ENCODE results near the gene GCK.
"Not testable (repeated sequence)": the region's sequence is repeated elsewhere in the genome, so short reads cannot be mapped to it uniquely, and the experiment has no call there.

GCK gene

DNA sequence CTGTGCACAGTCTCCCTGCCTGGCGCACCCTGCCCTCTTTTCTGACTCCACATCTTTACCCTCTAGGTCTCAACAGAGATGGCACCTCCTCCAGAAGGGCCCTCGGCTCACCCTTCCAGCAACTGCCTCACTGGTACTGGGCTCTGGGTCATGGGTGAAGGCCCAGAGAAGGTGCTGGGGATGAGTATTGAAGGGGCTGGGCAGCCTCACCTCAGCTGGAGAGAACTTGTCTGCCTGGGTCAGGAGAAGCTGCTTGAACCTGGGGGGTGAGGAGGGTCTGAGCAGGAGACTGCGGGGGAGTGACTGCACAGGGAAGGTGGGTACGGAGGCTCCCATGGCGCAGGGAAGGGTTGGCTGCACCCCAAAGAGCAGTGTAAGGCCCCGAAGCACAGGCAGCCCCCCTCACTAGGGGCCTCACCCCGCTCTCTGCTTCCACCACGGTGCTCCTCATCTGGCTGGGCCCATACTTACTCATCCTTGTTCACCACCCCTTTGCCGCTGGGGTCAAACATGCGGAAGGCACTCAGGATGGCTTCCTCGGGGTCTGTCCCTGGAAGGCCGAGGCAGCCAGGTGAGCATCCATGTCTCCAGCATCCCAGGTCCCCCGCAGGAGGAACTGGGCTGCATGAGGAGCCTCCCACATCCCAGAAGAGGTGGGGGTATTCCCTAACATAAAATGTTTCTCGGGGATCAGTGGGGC is 49.8 kb downstream of the GCK start:
- DNase-seq, result no peak

- DNase-seq, result no peak
Observed at GRCh38 chr7:44138698-44139097, 50.5 kb downstream of the GCK start.

GRCh38 chr7:44136731-44137130 is 52.5 kb downstream of the GCK start:
- DNase-seq, result no peak

DNA sequence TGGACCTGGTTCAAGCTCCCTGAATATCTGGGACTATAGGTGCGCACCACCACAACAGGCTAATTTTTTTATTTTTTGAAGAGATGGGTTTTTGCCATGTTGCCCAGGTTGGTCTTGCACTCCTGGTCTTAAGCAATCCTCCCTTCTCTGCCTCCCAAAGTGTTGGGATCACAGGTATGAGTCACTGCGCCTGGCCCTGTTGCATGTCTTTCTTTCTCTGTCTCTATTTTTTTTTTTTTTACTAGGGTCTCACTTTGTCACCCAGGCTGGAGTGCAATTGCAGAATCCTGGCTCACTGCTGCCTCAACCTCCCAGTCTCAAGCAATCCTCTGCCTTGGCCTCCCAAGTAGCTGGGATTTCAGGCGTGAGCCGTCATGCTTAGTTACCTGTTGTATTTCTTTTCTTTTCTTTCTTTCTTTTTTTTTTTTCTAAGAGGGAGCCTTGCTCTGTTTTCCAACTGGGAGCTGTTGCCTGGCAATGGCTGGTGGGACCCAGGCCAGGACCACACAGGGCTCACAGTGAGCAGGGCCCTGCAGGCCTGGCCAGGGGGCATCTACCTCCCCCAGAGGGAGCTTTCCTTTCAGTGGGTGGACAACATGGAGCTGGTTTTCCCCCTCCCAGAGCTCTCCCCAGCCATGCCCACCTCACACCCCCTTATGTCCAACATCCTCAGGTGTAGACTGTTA is 54.2 kb downstream of the GCK start:
- no peak for DNase-seq

- no peak for DNase-seq
Observed at GRCh38 chr7:44133295-44133694, 55.9 kb downstream of the GCK start.

- DNase-seq, result peak; percentile 15
Observed at GRCh38 chr7:44132039-44132438, 57.2 kb downstream of the GCK start.

DNA sequence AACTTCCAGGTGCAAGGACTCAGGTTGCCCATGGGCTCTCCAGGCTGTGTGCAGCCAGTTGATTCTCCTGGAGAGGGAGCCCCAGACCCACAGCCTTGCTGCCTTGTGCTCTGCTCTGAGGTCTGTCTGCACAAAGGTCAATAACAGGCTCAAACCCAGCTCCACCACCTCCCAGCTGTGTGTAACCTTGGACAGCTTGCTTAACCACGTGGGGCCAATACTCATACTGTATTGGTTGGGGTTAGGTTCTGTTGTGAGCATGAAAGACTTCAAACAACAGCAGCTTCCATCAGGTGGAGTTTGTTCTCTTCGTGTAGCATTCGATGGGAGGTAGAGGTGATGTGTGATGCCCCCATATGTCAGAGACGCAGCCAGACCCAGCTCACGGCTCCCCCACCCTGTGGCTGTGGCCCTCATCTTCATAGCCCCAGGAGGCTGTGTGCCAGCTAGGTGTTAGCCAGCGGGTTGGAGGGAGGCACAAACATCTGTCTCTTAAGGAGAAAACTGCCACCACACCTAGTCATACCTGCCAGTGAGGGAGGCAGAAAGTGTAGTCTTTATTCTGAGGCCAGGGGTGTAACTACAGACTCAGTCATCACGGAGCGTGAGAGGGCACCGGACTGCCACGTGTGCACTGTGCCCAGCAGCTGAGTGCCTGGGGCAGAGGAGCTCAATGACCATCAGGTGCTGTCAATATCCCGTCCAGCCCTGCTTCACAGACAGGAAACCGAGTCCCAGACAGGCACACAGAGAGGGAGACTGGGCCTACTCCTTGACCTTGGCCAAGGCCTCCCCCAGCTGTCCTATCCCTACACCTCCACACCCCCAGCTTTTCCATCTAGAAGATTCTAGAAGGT is 57.8 kb downstream of the GCK start:
- no peak for DNase-seq

DNA sequence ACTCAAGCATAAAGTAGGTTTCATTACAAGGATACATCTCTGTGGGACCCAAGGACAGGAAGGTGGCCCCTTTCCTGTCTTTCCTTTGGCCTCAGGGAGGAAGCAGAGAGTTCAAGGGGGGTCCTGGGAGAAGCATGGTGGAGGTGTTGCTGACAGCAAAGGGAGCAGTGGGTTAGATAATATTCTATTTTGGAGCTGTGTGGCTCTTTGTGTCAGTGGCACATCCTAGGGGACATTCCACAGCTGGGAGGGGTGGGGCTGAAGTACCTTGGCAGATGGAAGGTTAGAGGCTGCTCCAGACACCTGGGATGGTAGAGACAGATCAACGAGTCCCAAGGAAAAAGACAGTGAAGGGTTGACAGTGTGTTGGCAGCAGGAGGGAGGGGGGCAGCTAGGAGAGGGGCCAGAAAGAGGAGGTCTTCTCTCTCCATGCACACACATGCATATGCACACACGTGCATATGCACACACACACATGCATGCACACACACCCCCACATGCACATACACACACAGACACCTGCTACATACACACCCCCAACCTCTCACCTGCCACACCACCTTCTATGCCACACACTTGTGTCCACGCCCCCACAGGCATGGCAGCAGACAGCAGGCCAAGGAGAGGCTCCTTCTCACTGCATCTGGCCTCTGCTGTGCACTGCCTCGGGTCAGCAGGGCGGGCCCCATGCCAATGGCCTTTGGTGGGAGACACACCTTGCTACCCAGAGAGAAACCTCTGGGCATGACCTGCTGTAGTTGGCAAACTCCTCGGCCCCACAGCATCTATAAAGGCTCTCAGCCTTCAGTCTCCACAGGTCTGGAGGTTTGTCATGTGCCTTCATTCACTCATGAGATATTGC is 60.3 kb downstream of the GCK start:
- no peak for DNase-seq

DNA sequence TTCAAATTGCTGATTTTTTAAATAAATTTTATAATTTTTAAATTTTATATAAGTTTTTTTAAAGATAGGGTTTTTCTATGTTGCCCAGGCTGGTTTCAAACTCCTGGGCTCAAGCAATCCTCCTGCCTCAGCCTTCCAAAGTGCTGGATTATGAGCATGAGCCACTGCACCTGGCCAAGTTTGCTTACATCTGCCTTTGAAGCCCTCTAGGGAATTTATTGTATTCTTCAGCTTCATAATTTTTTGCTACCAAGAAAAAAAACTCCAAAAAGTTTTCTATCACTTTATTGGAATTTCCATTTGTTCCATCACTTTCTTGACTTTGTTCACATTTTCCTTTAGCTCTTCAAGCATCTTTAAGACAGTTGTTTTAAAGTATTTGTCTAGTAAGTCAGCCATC is 62.1 kb downstream of the GCK start:
- DNase-seq, result no peak

DNA sequence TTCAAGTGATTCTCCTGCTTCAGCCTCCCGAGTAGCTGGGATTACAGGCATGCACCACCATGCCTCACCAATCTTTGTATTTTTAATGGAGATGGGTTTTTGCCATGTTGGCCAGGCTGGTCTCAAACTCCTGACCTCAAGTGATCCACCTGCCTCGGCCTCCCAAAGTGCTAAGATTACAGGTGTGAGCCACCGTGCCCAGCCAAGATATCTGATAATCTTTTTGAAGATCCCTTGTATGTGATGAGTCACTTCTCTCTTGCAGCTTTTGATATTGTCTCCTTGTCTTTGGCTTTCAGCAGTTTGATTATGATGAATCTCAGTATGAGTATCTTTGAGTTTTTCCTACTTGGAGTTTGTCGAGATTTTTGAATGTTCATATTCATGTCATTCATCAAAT is 62.7 kb downstream of the GCK start:
- DNase-seq, result not testable (repeated sequence)

GRCh38 chr7:44124822-44125202 is 64.4 kb downstream of the GCK start:
- no peak for DNase-seq

DNA sequence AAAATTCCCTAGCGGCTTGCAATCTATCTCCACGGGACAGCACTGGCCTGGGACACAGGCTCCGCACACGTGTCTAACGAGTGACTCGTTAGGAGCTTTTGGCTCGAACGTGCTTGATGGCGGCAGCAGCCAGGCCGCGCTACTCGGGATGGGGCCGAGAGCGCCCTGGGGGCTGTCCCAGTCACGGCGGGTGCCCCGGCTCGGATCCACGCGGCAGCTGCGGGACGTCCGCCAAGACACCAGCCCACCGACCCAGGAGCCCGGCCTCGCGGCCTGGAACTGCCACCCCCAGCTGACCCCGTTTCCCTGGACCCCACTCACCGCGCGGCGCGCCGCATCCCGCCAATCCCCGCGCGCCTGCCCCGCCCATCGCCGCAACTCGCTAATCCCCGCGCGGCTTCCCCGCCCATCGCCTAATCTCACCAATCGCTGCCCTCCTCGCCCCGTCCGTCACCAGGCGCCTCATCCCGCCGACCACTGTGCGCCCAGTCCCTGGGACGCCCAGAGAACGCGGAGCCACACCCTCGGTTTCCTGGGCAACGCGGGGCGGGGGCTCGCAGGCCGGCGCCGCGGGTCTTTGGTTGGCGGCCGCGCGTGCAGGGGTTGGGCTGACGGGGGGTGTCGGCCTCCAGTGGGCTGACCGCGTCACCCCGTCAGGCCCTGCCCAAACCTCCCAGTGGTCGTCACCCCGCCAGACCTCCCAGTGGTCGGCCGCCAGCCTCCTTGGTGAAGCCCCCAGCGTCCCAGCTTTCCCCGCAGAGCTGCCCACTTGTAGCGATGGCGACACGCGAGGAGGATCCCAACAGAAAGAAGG is 65.8 kb downstream of the GCK start, which contains the start of gene POLD2:
Gene POLD2 (minus strand): TSS at position 359 of the 814 bp plus-strand sequence. CDS start 1,495 bp downstream, outside the sequence.
- peak; percentile 98 for DNase-seq

DNA sequence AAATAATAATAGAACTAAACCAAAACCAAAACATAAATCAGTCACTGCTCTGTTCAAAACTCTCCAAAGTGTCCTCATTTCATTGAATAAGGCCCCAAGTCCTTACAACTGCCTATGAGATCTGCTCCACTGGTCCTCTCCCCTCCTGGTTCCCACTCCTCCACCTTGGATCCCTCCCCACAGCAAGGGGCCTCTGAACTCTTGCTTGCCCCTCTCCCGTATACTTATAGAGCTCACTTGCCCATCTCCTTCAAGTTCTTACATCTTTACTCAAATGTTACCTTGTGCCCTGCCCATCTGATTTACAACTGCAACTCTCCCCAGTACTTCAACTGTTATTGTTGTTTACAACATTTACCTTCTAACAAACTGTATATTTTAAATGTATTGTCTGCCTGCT is 66.7 kb downstream of the GCK start:
- DNase-seq, result no peak

DNA sequence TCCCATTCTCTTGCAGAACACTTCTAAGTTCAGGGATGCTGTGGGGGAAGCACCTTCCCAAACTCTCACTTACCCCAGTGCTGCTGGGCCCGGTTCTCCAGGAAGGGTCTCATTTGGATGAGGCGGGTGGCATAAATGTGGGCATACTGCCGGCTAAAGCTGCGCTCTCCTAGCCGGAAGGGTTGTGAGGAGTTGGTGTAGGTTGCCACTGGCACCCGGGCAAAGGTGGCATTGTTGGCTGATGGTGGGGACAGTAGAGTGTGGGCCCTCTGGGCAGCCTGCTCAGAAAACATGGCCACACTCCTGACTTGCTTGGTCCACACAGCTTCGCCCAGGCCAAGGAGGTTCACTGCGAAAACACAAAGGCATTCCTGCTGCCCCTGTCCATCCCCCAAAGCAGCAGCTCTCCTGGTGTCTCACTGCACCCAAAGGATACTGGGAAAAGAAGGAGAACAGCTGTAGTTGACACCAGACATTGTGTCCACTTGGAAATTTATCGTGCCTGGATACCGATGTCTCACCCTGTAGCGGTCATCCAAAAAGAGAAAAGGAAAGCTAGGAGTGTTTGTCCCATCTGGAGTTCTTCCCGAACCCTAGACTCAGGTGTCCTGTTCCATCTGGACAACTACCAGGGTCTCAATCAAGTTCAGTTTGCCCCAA is 67.3 kb downstream of the GCK start:
- DNase-seq, result no peak

DNA sequence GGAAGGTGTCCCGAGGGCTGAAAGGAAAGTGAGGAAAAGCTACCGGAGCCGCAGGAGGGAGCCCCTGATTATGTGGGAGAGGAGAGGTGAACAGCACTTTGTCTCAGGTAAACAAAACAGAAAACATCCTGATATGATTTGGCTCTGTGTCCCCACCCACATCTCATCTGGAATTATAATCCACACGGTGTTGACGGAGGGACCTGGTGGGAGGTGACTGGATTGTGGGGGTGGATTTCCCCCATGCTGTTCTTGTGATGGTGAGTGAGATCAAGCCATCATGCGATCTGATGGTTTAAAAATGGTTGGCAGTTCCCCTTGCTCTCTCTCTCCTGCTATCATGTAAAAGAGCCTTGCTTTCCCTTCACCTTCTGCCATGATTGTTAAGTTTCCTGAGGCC is 68.8 kb downstream of the GCK start:
- no peak for DNase-seq

- no peak for DNase-seq
Observed at GRCh38 chr7:44119829-44120380, 69.3 kb downstream of the GCK start.

GRCh38 chr7:44117801-44118429 is 71.3 kb downstream of the GCK start:
- DNase-seq, result peak; percentile 33

DNA sequence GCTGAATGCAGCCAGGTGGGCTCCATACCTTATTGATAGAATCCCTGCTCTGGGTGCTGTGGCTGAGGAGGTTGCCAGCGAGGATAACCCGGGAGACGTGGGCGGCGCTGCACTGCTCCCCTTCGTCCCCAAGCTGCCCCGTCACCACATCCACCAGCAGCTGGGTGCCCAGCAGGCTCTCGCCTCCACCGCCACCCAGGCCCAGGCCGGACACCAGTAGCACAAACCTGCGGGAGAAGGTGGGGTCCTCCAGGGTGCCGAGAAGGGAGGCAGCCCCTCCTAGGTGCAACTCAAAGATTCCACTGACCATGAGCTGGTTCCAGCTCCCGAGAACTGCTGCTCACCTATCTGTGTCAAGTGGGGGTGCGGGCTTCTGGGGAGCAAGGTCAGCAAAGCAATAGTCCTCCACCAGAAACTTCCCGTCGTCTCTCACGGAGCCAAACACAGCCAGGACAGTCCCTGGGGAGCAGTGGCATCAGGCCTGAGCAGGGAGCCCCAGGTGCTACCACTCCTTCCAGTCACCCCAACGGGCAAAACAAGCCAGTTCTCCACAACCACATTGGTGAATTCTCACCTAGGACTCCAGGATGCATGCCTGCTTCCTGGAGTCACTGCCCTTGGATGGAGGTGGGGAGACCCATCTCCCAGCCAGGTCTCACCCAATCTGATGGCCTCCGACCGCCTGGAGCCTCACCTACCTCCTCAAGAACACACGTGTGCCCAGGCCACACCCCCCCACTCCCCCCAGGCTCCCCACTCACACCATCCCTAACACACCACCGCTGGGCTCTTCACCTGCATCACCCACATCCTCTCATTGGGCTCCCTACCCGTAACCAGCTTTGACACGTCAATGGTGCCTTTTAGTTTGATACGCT is 72.2 kb downstream of the GCK start:
- no peak for DNase-seq
